Limb (tissue), 2 donors: ENCODE data around the gene ARHGAP8.
"Not testable (repeated sequence)": the region's sequence is repeated elsewhere in the genome, so short reads cannot be mapped to it uniquely, and the experiment has no call there.

ENCODE experiments used
- DNase-seq, 2 donors: peaks; one replicate each; pipeline ENCODE4 v3.0.0-alpha.2; 2016; ENCODE audit errors: extremely low spot score in 2 of 2

Gene ARHGAP8

GRCh38 chr22:44739024-44739423, 13.4 kb upstream of the ARHGAP8 start:
- DNase-seq, result no peak

- not testable (repeated sequence) for DNase-seq
These were observed 12.7 kb upstream of the ARHGAP8 start for GRCh38 chr22:44739666-44740065.

GRCh38 chr22:44740307-44740706, 12.1 kb upstream of the ARHGAP8 start:
- DNase-seq, result no peak

GRCh38 chr22:44741929-44742328, 10.4 kb upstream of the ARHGAP8 start:
- no peak for DNase-seq

- no peak for DNase-seq
These were observed 9.1 kb upstream of the ARHGAP8 start for GRCh38 chr22:44743247-44743646.

GRCh38 chr22:44743804-44744211, 8.6 kb upstream of the ARHGAP8 start:
- DNase-seq, result no peak

- DNase-seq, result no peak
These were observed 6.3 kb upstream of the ARHGAP8 start for GRCh38 chr22:44745853-44746789.

- not testable (repeated sequence) for DNase-seq
These were observed 4.6 kb upstream of the ARHGAP8 start for GRCh38 chr22:44747784-44748127.

GRCh38 chr22:44748524-44748923, 3.9 kb upstream of the ARHGAP8 start:
- no peak for DNase-seq

GRCh38 chr22:44750481-44750880, 1.9 kb upstream of the ARHGAP8 start:
- no peak for DNase-seq

- DNase-seq, result peak; percentile 62 to 75
These were observed 1.0 kb downstream of the ARHGAP8 start for GRCh38 chr22:44753189-44754042.

- no peak for DNase-seq
These were observed 2.6 kb downstream of the ARHGAP8 start for GRCh38 chr22:44754998-44755397.

GRCh38 chr22:44755417-44755816, 3.0 kb downstream of the ARHGAP8 start:
- DNase-seq, result no peak

GRCh38 chr22:44755956-44756361, 3.6 kb downstream of the ARHGAP8 start:
- DNase-seq, result no peak

GRCh38 chr22:44758344-44758973, 6.1 kb downstream of the ARHGAP8 start:
- peak; percentile 39 to 43 for DNase-seq

GRCh38 chr22:44759001-44759400, 6.6 kb downstream of the ARHGAP8 start:
- no peak for DNase-seq

GRCh38 chr22:44759430-44760310, 7.3 kb downstream of the ARHGAP8 start:
- no peak for DNase-seq

- no peak for DNase-seq
These were observed 8.1 kb downstream of the ARHGAP8 start for GRCh38 chr22:44760476-44760875.

GRCh38 chr22:44761025-44761424, 8.7 kb downstream of the ARHGAP8 start:
- no peak for DNase-seq

- no peak for DNase-seq
These were observed 12.0 kb downstream of the ARHGAP8 start for GRCh38 chr22:44764373-44764772.

GRCh38 chr22:44764974-44765373, 12.6 kb downstream of the ARHGAP8 start:
- no peak for DNase-seq
